ENCODE results near the gene SRGAP3.

The SRGAP3 gene

GRCh38 chr3:8985876-8986275, 263.6 kb downstream of the SRGAP3 start:
- DNase-seq (ENCODE audit: low read depth): no peak

- no peak for DNase-seq (ENCODE audit: low read depth)
These were observed 264.0 kb downstream of the SRGAP3 start for GRCh38 chr3:8985411-8985831.

- no peak for DNase-seq (ENCODE audit: low read depth)
These were observed 264.9 kb downstream of the SRGAP3 start for GRCh38 chr3:8984526-8984925.

- no peak for DNase-seq (ENCODE audit: low read depth)
These were observed 265.4 kb downstream of the SRGAP3 start for GRCh38 chr3:8984081-8984480.

GRCh38 chr3:8983591-8983990, 265.9 kb downstream of the SRGAP3 start:
- no peak for DNase-seq (ENCODE audit: low read depth)

- DNase-seq (ENCODE audit: low read depth): no peak
These were observed 266.4 kb downstream of the SRGAP3 start for GRCh38 chr3:8983026-8983425.

- no peak for DNase-seq (ENCODE audit: low read depth)
These were observed 266.9 kb downstream of the SRGAP3 start for GRCh38 chr3:8982509-8982908.

- no peak for DNase-seq (ENCODE audit: low read depth)
These were observed 267.7 kb downstream of the SRGAP3 start for GRCh38 chr3:8981700-8982099.

- no peak for DNase-seq (ENCODE audit: low read depth)
These were observed 268.1 kb downstream of the SRGAP3 start for GRCh38 chr3:8981296-8981695.

GRCh38 chr3:8980756-8981257, 268.6 kb downstream of the SRGAP3 start:
- no peak for DNase-seq (ENCODE audit: low read depth)

- DNase-seq (ENCODE audit: low read depth): no peak
These were observed 270.2 kb downstream of the SRGAP3 start for GRCh38 chr3:8979262-8979661.

- DNase-seq (ENCODE audit: low read depth): no peak
These were observed 270.9 kb downstream of the SRGAP3 start for GRCh38 chr3:8978551-8978950.

- DNase-seq (ENCODE audit: low read depth): no peak
These were observed 272.8 kb downstream of the SRGAP3 start for GRCh38 chr3:8976540-8977182.

GRCh38 chr3:8975081-8976020, 274.1 kb downstream of the SRGAP3 start:
- DNase-seq (ENCODE audit: low read depth): no peak

GRCh38 chr3:8974458-8974857, 275.0 kb downstream of the SRGAP3 start:
- no peak for DNase-seq (ENCODE audit: low read depth)

- no peak for DNase-seq (ENCODE audit: low read depth)
These were observed 276.8 kb downstream of the SRGAP3 start for GRCh38 chr3:8972639-8973038.

GRCh38 chr3:8970971-8971589, 278.4 kb downstream of the SRGAP3 start:
- DNase-seq (ENCODE audit: low read depth): peak; percentile 53

- no peak for DNase-seq (ENCODE audit: low read depth)
These were observed 280.2 kb downstream of the SRGAP3 start for GRCh38 chr3:8969241-8969640.

- DNase-seq (ENCODE audit: low read depth): no peak
These were observed 281.0 kb downstream of the SRGAP3 start for GRCh38 chr3:8968375-8968882.

- DNase-seq (ENCODE audit: low read depth): no peak
These were observed 281.9 kb downstream of the SRGAP3 start for GRCh38 chr3:8967553-8967952.

GRCh38 chr3:8966820-8967348, 282.6 kb downstream of the SRGAP3 start:
- DNase-seq (ENCODE audit: low read depth): no peak

GRCh38 chr3:8966150-8966819, 283.2 kb downstream of the SRGAP3 start:
- no peak for DNase-seq (ENCODE audit: low read depth)
